GM18519 (cell line): Measurements from ENCODE around the gene PCDH9.
"Not testable (repeated sequence)": the region's sequence is repeated elsewhere in the genome, so short reads cannot be mapped to it uniquely, and the experiment has no call there.

Experiments used
- ATAC-seq: cut with Tn5 transposase; IDR thresholded peaks from one replicate; pipeline ENCODE4 v1.9.1; 2021; ENCODE audit warnings: mild to moderate bottlenecking, moderate library complexity; ENCODE audit not compliant: unreplicated experiment, low FRiP score

PCDH9 gene

DNA sequence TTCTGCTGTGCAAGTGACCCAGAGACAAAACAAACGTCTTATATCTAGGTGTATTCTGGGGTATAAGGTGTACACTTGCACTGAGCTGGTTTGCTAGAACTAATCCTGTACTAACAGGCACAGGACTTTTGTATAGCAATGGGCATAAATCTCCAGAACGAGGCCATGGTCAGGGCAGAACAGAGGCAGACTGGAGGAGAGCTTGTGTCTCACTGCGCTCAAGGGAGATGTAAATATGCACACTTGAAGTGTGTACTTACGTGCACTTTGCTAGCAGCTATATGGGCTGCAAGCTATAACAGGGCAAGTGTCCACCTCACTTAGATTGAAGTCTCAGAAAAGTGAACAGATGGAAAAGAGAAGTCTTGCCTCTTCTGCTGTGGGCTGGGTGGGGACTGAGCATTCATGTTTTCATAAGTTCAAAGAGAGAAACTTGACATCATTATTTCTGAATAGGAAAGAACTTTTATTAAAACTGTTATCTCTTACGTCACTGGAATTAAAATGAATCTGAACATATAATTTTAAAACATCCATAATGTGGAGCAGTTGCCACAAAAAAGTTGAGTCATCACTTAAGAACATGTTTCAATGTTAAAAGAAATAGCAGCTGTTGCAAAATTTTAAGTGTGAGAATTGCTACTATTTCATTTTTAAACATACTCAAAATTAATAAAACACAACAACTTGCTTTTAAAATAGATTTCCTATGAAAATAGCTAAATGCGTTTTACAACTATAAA is 888.3 kb downstream of the PCDH9 start:
- ATAC-seq = no peak

- ATAC-seq = no peak
Measured at GRCh38 chr13:66339214-66339613, 890.9 kb downstream of the PCDH9 start.

DNA sequence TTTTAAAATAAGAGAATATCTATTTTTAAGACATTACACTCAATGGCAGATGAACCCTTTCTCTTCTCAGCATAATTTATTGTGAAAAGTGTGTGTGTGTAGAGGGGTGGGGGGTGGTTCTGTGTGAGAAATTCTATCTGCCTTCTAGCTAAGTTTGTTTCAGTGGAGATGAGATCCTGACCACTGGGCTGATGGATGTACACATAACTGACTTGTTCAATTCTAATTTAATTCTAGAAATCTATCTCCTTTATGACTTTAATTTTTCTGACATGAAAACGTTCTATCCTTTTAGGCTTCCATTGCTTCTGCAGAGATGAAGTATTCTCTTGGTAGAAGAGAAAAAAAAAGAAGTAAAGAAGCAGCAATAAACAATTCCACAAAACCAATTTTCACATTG is 891.6 kb downstream of the PCDH9 start:
- ATAC-seq = no peak

DNA sequence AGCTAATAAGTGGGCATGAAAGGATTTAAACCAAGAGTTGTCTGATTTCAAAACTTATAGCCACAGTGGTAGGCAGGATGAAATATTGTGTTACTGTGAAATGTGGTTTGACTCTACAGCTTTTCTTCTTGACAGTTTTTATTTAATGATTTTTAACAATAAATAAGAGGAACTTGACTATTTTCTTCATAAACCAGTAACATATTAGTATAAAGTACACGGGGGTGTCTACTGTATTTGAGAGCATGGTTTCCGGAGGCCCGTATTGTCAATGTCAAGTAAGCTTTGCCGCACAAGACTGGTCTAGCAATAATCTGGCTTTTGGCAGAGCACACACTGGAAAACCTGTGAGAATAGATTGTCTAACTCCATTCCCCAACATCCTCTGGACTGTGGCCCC is 894.5 kb downstream of the PCDH9 start:
- ATAC-seq = no peak

GRCh38 chr13:66329988-66330451 is 900.1 kb downstream of the PCDH9 start:
- no peak for ATAC-seq

- ATAC-seq = no peak
Measured at GRCh38 chr13:66328476-66328875, 901.7 kb downstream of the PCDH9 start.

- ATAC-seq = no peak
Measured at GRCh38 chr13:66323745-66324347, 906.3 kb downstream of the PCDH9 start.

DNA sequence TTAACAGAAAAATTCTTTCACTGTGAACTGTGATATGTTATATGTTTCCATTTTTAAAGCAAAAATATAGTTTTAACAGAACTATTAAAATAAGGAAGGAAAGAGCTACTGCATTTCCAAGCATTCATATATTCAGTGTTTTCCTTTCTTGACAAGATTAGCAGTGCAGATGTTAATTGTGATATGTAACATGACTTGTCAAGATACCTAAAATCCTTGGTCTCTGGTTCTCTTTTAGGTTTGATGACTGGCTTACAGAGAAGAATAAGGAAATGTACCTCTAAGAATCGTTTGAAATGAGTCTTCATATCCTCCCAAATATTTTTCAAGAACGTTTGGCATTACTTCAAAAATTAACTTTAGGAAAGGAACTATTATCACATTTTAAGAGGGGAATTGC is 907.2 kb downstream of the PCDH9 start:
- ATAC-seq = no peak

DNA sequence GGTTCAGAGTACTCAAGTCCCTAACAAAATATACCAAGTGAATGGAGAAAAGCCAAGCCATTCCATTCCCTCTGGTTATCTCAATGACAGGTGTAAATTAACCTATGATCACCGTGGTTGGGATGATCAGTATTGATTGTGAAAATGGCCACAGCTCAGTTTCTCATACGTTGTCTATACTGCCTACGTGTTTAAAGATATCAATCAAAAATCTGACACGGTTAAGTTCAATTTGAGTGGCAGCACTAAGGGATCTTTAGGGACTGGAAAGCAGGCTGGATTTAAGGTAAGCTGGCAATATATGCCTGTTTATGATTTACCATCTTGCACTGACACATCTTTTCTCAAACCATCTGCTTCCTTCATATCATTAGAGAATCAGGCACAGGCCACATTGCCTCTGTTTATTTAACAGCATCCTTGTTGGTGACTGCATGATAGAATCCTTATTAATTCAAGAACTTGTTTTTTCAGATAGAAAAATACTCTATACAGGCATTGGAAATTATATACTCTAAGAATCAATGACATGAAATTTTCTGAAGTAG is 907.9 kb downstream of the PCDH9 start:
- ATAC-seq = no peak

- no peak for ATAC-seq
Measured at GRCh38 chr13:66314911-66315310, 915.2 kb downstream of the PCDH9 start.

GRCh38 chr13:66313413-66313812 is 916.7 kb downstream of the PCDH9 start:
- no peak for ATAC-seq

DNA sequence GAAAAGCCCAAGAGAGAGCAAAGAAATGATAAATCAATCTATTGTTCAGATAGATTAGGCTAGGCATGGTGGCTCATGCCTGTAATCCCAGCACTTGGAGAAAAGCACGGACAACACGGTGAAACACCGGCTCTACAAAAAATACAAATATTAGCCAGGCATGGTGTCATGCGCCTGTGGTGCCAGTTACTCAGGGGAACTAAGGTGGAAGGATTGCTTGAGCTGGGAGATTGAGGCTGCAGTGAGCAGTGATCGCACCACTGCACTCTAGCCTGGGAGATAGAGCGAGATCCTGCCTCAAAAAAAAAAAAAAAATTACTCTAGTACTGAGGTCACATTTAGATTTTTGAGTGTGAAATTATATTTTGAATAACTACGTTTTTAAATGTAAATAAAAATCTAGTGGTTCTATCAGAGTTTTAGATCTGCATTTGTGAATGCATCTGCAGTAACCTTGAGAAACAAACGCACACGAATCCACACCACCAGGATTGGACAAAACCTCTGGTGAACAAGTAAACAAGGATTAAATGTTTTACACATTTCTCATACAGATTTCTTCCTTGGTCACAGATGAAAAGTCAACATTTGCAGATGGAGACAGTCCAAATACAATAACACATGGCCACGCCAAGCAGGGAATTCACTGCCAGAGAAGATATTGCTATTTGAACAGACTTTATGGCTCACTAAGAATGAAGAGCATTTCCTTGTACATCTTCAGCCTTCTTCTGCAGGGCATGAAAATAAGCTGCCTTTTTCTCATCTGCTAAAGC is 917.6 kb downstream of the PCDH9 start:
- no peak for ATAC-seq

GRCh38 chr13:66305961-66306617 is 924.0 kb downstream of the PCDH9 start:
- ATAC-seq = no peak

GRCh38 chr13:66301482-66301881 is 928.7 kb downstream of the PCDH9 start:
- ATAC-seq = no peak

DNA sequence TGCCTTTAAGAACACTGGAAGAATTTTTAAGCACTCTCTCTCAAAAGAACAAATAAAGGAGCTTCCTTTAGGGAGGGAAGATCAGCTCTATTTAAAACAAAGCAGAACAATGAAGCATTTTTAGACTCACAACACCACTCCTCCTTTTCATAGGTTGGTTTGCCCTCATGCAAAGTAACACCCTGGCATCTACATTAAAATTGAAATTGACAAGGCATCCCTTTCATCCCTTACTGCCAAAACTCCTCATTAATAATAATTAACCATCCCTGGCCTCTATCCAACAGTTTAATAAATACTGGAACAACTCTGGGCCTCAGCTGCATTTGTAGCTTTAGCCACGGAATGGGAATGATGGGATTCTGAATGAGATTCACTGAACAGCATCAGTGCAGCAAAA is 929.1 kb downstream of the PCDH9 start:
- no peak for ATAC-seq

DNA sequence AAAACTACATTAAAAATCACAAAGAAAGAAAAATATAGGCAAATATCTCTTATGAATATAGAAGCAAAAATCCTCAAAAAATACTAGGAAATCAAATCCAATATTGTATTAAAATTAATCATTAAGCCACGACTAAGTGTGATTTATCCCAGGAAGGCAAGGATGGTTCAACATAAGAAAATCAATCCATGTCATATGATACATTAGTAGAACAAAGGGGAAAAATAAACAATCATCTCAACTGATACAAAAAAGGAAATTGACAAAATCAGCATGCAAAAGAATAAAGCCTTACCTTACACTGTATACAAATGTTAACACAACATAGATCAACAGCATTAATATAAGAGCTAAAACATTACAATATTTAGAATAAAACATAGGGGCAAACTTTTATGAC is 933.3 kb downstream of the PCDH9 start:
- ATAC-seq = no peak

DNA sequence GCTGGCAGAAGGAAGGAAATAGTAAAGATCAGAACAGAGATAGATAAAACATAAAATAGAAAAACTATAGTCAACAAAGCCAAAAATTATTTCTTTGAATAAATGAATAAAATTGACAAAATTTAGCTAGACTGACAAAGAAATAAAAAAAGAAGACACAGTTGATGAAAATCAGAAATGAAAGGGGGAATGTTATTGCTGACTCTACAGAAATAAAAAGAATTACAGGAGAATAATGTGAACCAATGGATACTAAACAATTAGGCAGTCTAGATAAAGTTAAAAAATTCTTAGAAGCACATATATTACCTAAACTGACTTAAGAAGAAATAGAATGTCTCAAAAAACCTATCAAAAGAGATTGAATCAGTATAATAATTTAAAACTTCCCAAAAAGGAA is 933.8 kb downstream of the PCDH9 start:
- ATAC-seq = no peak

DNA sequence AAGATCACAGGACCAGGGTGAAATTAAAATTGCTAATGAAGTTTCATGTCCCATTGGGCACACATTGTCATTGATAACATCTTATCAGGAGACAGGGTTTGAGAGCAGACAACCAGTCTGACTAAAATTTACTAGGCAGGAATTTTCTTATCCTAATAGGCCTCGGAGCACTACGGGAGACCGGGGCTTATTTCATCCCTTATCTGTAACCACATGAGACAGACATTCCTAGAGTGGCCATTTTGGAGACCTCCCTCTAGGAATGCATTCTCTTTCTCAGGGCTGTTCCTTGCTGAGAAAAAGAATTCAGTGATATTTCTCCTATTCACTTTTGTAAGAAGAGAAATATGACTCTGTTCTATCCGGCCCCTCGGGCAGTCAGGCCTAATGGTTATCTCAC is 943.3 kb downstream of the PCDH9 start:
- ATAC-seq = not testable (repeated sequence)

GRCh38 chr13:66275416-66275815 is 954.7 kb downstream of the PCDH9 start:
- ATAC-seq = no peak

DNA sequence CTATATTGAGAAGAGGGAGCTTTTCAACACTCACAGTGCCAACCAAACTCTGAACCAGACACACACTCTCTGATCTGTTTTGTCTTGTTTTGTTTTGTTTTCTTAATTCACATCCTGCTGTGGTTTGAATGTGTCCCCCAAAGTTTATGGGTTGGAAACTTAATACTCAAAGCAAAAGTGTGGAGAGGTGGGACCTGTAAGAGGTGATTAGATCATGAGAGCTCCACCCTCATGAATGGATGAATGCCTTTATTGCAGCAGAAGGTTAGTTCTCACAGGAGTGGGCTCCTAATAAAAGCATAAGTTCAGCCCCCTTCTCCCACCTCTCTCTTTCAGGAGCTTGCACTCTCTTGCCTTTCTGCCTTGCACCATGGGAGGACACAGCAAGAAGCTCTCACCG is 957.1 kb downstream of the PCDH9 start:
- no peak for ATAC-seq

DNA sequence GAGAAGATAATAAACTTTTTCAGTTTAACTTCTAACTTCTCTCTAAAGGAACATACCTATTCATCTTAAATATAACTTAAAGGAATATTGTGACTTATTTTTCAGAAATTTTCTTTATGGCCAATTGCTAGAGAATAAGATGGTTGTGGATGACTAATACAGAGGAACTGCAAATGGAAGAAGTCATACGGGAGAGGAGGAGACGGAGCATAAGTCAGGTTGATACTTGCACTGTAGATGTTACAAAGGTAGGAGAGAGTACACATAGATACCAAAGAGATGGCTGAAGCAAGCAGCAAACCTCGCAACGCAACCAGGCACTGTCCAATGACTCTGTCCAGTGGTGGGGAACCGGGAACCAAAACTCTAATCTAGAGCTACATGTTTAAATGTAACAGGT is 963.4 kb downstream of the PCDH9 start:
- no peak for ATAC-seq
